ENCODE measurements around the gene PRAMEF5. TPM values are rescaled to one million over a fixed set of nuclear protein-coding genes. Genes with fewer than 3 reads are reported as not detected.
"Not testable (repeated sequence)": the region's sequence is repeated elsewhere in the genome, so short reads cannot be mapped to it uniquely, and the experiment has no call there.

Gene PRAMEF5
- total RNA-seq, 1 experiment from 2014 or later, result not detected

GRCh38 chr1:13279617-13280016, 25.6 kb downstream of the PRAMEF5 start:
- not testable (repeated sequence) for DNase-seq; H3K14ac ChIP-seq (ENCODE audit: insufficient read depth, low read length); H3K9me3 Mint-ChIP-seq; H4K20me1 ChIP-seq (ENCODE audit: control insufficient read depth, insufficient read depth, insufficient read length); H4K91ac ChIP-seq (ENCODE audit: insufficient read length, low read depth, low read length); H4K8ac ChIP-seq (replicated peaks; ENCODE audit: insufficient read length, low read depth, low read length); H3K36me3 Mint-ChIP-seq (ENCODE audit: insufficient read depth in 1 of 3, low read depth in 3 of 3); H3K79me2 ChIP-seq (ENCODE audit: insufficient read depth, low read length); H3K27me3 ChIP-seq (ENCODE audit: insufficient read depth, low read length); H2BK5ac ChIP-seq (ENCODE audit: insufficient read length, low read length); H3K4me1 Mint-ChIP-seq; H3K9me3 ChIP-seq (ENCODE audit: control insufficient read depth, low read depth, low read length); H3K18ac ChIP-seq (ENCODE audit: insufficient read length, low read depth, low read length); H3K4me3 Mint-ChIP-seq; H3K23ac ChIP-seq (ENCODE audit: insufficient read length, low read depth, low read length); H2BK15ac ChIP-seq (ENCODE audit: low read depth, low read length); H3K4me2 ChIP-seq (ENCODE audit: insufficient read depth, insufficient read length, low read length); H3K27ac Mint-ChIP-seq; H2AK5ac ChIP-seq (ENCODE audit: insufficient read length, low read length); H3K23me2 ChIP-seq (ENCODE audit: insufficient read length, low read depth, low read length, poor library complexity, severe bottlenecking); H3T11ph ChIP-seq (ENCODE audit: low read length); H2BK20ac ChIP-seq (ENCODE audit: low read depth, low read length, poor library complexity, severe bottlenecking); H3K27me3 Mint-ChIP-seq (ENCODE audit: low read depth); H4K5ac ChIP-seq (ENCODE audit: insufficient read length, low read depth, low read length); H3K79me1 ChIP-seq (ENCODE audit: insufficient read depth, low read depth, low read length, poor library complexity, severe bottlenecking); H3K4ac ChIP-seq (ENCODE audit: low read depth, low read length); H2AFZ ChIP-seq (ENCODE audit: low read length); H2BK120ac ChIP-seq (ENCODE audit: low read depth, low read length, poor library complexity, severe bottlenecking); H3K4me1 ChIP-seq (ENCODE audit: insufficient read depth, low read length); H3K9ac ChIP-seq (ENCODE audit: extremely low read depth, insufficient read length, low read length); H3K56ac ChIP-seq (ENCODE audit: insufficient read length, low read depth, low read length); H3K27ac ChIP-seq (ENCODE audit: insufficient read length, low read depth, low read length); H2BK12ac ChIP-seq (ENCODE audit: insufficient read length, low read depth, low read length)
- WGBS (ENCODE audit: extremely low coverage, insufficient read length, low lambda C conversion rate), result no CpG with 5 or more reads among the region's 3 CpGs

GRCh38 chr1:13285037-13285436, 31.0 kb downstream of the PRAMEF5 start, which contains the start of gene PRAMEF8:
TSS of gene PRAMEF8 (minus strand) at chr1:13285137. CDS start at chr1:13284091, 1,046 bp downstream.
- H2BK120ac ChIP-seq (ENCODE audit: low read depth, low read length, poor library complexity, severe bottlenecking); H4K8ac ChIP-seq (replicated peaks; ENCODE audit: insufficient read length, low read depth, low read length); H3K4me2 ChIP-seq (ENCODE audit: insufficient read depth, insufficient read length, low read length); H3K23ac ChIP-seq (ENCODE audit: insufficient read length, low read depth, low read length); H3K4ac ChIP-seq (ENCODE audit: low read depth, low read length); H3K27me3 ChIP-seq (ENCODE audit: insufficient read depth, low read length); H4K91ac ChIP-seq (ENCODE audit: insufficient read length, low read depth, low read length); H3K27ac Mint-ChIP-seq; H3K4me1 Mint-ChIP-seq; H3K36me3 Mint-ChIP-seq (ENCODE audit: insufficient read depth in 1 of 3, low read depth in 3 of 3); H2AK5ac ChIP-seq (ENCODE audit: insufficient read length, low read length); H3K23me2 ChIP-seq (ENCODE audit: insufficient read length, low read depth, low read length, poor library complexity, severe bottlenecking); H3K4me1 ChIP-seq (ENCODE audit: insufficient read depth, low read length); DNase-seq; H3K4me3 Mint-ChIP-seq; H3K9ac ChIP-seq (ENCODE audit: extremely low read depth, insufficient read length, low read length); H3K27ac ChIP-seq (ENCODE audit: insufficient read length, low read depth, low read length); H2BK12ac ChIP-seq (ENCODE audit: insufficient read length, low read depth, low read length); H3K79me1 ChIP-seq (ENCODE audit: insufficient read depth, low read depth, low read length, poor library complexity, severe bottlenecking); H3K79me2 ChIP-seq (ENCODE audit: insufficient read depth, low read length); H3K9me3 Mint-ChIP-seq; H2BK15ac ChIP-seq (ENCODE audit: low read depth, low read length); H2BK5ac ChIP-seq (ENCODE audit: insufficient read length, low read length); H3K27me3 Mint-ChIP-seq (ENCODE audit: low read depth); H3K56ac ChIP-seq (ENCODE audit: insufficient read length, low read depth, low read length); H4K20me1 ChIP-seq (ENCODE audit: control insufficient read depth, insufficient read depth, insufficient read length); H2BK20ac ChIP-seq (ENCODE audit: low read depth, low read length, poor library complexity, severe bottlenecking); H3T11ph ChIP-seq (ENCODE audit: low read length); H3K18ac ChIP-seq (ENCODE audit: insufficient read length, low read depth, low read length); H2AFZ ChIP-seq (ENCODE audit: low read length); H3K9me3 ChIP-seq (ENCODE audit: control insufficient read depth, low read depth, low read length); H3K14ac ChIP-seq (ENCODE audit: insufficient read depth, low read length); H4K5ac ChIP-seq (ENCODE audit: insufficient read length, low read depth, low read length): not testable (repeated sequence)
- WGBS (ENCODE audit: extremely low coverage, insufficient read length, low lambda C conversion rate), result no CpG with 5 or more reads among the region's 1 CpG
